Ascending aorta (tissue), 2 donors: Measurements from ENCODE around the gene FBXO24. TPM values are rescaled to one million over a fixed set of nuclear protein-coding genes. Genes with fewer than 3 reads are reported as not detected.

ENCODE experiments used
- DNase-seq, 2 donors: peaks; one replicate each; pipeline ENCODE4 v3.0.0-alpha.2; 2019; ENCODE audit warnings: low spot score in 2 of 2
- H3K27ac ChIP-seq, 2 donors: fragments of 200-600 bp; sonication (generic); one replicate each; pipeline ENCODE4 v1.5.1; 2016 to 2017; ENCODE audit warnings: mild to moderate bottlenecking in 1 of 2
- H3K27me3 ChIP-seq: fragments of 200-600 bp; sonication (generic); one replicate; pipeline ENCODE4 v1.5.1; 2017
- H3K36me3 ChIP-seq, 2 donors: fragments of 200-600 bp; sonication (generic); one replicate each; pipeline ENCODE4 v1.5.1; 2016
- H3K4me1 ChIP-seq, 2 donors: fragments of 200-600 bp; sonication (generic); one replicate each; pipeline ENCODE4 v1.5.1; 2016 to 2017; ENCODE audit warnings: mild to moderate bottlenecking in 1 of 2
- H3K4me3 ChIP-seq, 2 donors: fragments of 200-600 bp; sonication (generic); one replicate each; pipeline ENCODE4 v1.5.1; 2016 to 2017; ENCODE audit warnings: mild to moderate bottlenecking in 1 of 2
- H3K9me3 ChIP-seq, 2 donors: fragments of 200-600 bp; sonication (generic); one replicate each; pipeline ENCODE4 v1.5.1; 2016
- intact Hi-C: fragments of 100-400 bp; cut with DNase I; formaldehyde crosslinking; loops from one replicate; pipeline ENCODE4 v1.15.1; 2023
- total RNA-seq: library from RNA; depleted of rRNA; stranded (reverse); fragments of >200 nt; gene quantifications from one replicate; pipeline ENCODE4 v1.1.0, GENCODE V29; 2016
- TF ChIP-seq, protein P1 (sequence below), 3 experiments: fragments of 200-600 bp in 2 of 3; fragments of 450-650 bp in 1 of 3; sonication (generic) in 2 of 3; IDR thresholded peaks; one replicate each; pipeline ENCODE4 v1.5.1; 2016 to 2019; ENCODE audit warnings: antibody characterized with exemption in 3 of 3, mild to moderate bottlenecking in 1 of 3, moderate library complexity in 1 of 3

The FBXO24 gene
- total RNA-seq, 1 donor from 2014 or later: not detected

DNA sequence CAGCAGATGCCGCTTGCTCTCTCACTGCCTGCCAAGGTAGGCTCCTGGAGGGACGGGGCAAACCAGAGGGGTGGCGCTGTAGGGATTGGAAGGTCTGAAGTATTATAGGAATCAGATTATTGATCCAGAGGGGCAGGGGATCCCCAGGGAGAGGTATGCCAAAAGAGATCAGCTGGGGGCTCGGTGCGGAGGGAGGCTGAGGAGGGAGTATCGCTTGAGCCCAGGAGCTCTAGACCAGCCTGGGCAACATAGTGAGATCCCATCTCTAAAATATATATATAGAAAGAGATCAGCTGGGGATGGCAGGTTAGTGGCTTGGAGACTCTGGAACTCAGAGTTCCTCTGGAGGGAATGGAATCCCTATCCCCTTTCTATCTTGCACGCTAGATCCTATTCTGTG lies 9.1 kb downstream of the FBXO24 start:
- no peaks in the 10 kb centered on the region for H3K4me1 ChIP-seq
- TF ChIP-seq, protein P1, sequence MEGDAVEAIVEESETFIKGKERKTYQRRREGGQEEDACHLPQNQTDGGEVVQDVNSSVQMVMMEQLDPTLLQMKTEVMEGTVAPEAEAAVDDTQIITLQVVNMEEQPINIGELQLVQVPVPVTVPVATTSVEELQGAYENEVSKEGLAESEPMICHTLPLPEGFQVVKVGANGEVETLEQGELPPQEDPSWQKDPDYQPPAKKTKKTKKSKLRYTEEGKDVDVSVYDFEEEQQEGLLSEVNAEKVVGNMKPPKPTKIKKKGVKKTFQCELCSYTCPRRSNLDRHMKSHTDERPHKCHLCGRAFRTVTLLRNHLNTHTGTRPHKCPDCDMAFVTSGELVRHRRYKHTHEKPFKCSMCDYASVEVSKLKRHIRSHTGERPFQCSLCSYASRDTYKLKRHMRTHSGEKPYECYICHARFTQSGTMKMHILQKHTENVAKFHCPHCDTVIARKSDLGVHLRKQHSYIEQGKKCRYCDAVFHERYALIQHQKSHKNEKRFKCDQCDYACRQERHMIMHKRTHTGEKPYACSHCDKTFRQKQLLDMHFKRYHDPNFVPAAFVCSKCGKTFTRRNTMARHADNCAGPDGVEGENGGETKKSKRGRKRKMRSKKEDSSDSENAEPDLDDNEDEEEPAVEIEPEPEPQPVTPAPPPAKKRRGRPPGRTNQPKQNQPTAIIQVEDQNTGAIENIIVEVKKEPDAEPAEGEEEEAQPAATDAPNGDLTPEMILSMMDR (IDR thresholded peaks at IDR 0.05): no peak
- DNase-seq: no peak
- H3K27ac ChIP-seq: no peak overlapping the region
- H3K27me3 ChIP-seq: no peaks in the 10 kb centered on the region
- H3K9me3 ChIP-seq: no peaks in the 10 kb centered on the region
- H3K36me3 ChIP-seq: no peaks in the 10 kb centered on the region
- no peak overlapping the region for H3K4me3 ChIP-seq
- intact Hi-C loops: no loop called here

DNA sequence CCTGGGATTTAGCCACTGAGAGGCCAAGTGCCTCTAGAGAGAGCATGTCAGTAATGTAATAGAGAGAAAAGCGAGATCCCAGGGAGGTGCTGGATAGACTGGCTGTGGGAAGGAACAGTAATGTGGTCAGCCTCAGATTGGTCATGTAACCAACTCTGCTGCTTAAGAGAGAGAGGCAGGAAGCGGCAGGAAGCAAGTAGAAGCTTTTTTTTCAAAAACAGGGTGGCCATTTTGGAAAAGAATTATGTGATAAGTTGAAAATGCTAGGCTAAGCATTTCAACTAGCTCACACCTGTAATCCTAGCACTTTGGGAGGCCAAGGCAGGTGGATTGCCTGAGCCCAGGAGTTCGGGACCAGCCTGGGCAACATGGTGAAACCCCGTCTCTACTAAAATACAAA lies 12.3 kb downstream of the FBXO24 start:
- DNase-seq: no peak
- Histone ChIP-seq H3K4me3 (no peak overlapping the region), H3K27ac (no peak overlapping the region), H3K4me1 (peaks cover 0 to 14% of the 10 kb centered on the region in 2 donors), H3K27me3 (no peaks in the 10 kb centered on the region), H3K36me3 (no peaks in the 10 kb centered on the region), H3K9me3 (no peaks in the 10 kb centered on the region)
- TF ChIP-seq, protein P1 (IDR thresholded peaks at IDR 0.05): no peak
- intact Hi-C loops: no loop called here

DNA sequence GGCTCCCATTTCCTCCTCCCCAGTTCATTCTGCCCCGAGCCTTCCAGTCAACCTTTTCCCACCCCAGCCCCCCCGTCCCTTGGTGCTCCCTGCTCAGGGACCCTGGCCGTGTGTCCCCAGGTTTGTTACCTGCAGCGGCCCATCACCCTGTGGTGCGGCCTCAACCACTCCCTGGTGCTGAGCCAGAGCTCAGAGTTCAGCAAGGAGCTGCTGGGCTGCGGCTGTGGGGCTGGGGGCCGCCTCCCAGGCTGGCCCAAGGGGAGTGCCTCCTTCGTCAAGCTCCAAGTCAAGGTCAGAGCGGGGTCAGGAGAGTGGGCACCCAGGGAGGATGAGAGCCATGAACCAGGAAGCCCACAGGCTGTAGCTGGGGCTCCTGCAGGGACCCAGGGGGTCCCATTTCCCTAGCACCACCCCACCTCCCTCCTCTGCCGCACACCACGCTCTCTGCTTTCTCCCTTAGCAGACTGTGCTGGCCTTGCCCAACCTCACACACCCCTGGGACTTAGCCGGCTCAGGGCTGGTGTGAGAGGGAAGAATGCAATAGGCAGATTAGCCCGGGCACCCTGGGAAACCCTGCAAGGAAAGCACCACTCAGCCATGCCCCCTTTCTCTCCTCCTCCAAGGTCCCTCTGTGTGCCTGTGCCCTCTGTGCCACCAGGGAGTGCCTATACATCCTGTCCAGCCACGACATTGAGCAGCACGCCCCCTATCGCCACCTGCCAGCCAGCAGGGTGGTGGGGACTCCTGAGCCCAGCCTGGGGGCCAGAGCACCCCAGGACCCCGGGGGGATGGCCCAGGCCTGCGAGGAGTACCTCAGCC lies 14.0 kb downstream of the FBXO24 start:
- Histone ChIP-seq H3K4me3 (no peak overlapping the region), H3K27ac (no peak overlapping the region), H3K4me1 (peaks cover 0 to 20% of the 10 kb centered on the region in 2 donors), H3K27me3 (no peaks in the 10 kb centered on the region), H3K9me3 (no peaks in the 10 kb centered on the region), H3K36me3 (no peaks in the 10 kb centered on the region)
- intact Hi-C loops: loop anchor here (5.0 kb wide), 1 partner anchor 267 kb away; the partner anchor contains the start of gene TRIP6
- TF ChIP-seq, protein P1 (IDR thresholded peaks at IDR 0.05): no peak
- DNase-seq: no peak

DNA sequence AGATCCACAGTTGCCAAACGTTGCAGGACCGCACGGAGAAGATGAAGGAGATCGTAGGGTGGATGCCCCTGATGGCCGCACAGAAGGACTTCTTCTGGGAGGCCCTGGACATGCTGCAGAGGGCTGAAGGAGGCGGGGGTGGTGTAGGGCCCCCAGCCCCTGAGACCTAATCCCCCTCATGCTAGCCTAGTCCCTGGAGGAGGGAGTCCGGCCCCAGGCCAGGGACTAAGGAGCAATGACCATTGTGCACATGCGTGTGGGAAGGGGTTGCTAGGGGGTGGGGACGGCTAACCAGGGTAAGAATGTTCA lies 14.6 kb downstream of the FBXO24 start:
- Histone ChIP-seq H3K36me3 (no peaks in the 10 kb centered on the region), H3K27ac (no peak overlapping the region), H3K4me1 (peaks cover 0 to 24% of the 10 kb centered on the region in 2 donors), H3K27me3 (no peaks in the 10 kb centered on the region), H3K4me3 (no peak overlapping the region), H3K9me3 (no peaks in the 10 kb centered on the region)
- DNase-seq: no peak
- intact Hi-C loops: loop anchor here (5.0 kb wide), 1 partner anchor 267 kb away; the partner anchor contains the start of gene TRIP6
- TF ChIP-seq, protein P1 (IDR thresholded peaks at IDR 0.05): no peak

DNA sequence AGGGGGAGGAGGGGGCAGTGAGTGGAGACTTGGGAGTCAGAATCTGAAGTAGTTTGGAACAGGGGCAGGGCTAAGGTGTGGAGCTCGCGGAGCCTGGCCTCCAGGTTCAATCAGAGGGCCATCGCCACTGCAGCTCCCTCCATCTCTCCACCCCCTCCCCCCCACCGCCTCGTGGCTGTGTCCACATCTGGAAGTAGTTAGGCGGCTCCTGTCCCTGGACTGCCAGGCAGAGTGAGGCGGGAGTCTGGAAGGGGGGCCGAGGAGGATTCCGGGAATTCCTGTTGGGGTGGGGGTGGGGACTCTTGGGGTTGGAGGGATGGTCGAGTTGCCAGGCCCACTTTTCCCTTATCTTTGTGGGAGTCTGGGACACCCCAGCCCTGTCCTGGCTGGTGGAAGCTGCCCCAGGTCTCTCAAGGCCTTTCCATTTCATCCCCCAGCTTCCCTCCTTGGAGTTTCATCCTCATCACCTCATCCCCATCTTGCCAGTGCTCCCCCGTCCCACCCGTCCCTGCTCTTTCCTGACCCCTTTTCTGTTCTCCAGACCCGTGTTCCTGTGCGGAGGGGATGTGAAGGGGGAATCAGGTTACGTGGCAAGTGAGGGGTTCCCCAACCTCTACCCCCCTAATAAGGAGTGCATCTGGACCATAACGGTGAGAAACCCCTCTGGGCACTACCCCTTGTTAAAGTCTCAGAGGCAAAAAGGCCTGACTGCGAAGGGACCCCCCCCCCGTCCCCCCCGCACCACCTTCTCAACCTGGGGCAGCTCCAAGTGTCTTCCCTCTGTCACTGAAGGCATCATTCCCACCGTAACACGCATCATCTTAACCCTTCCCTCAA lies 17.0 kb downstream of the FBXO24 start:
- Histone ChIP-seq H3K36me3 (no peaks in the 10 kb centered on the region), H3K27ac (peak overlapping the region; percentile 87 to 88), H3K9me3 (no peaks in the 10 kb centered on the region), H3K27me3 (no peaks in the 10 kb centered on the region), H3K4me1 (peaks cover 0 to 24% of the 10 kb centered on the region in 2 donors), H3K4me3 (peak overlapping the region; percentile 89 to 91)
- DNase-seq: peak in 1 of 2 donors; percentile 91
- intact Hi-C loops: loop anchor here (5.0 kb wide), 1 partner anchor 264 kb away; the partner anchor contains the start of gene TRIP6
- TF ChIP-seq, protein P1 (IDR thresholded peaks at IDR 0.05): no peak
